Mesendoderm (in vitro differentiated cells): ENCODE measurements around the gene MYO1E.

ENCODE experiments used
- DNase-seq: peaks from one replicate; pipeline ENCODE4 v3.0.0; 2013
- H2AK5ac ChIP-seq: 2 replicates; pipeline ENCODE4 v1.6.1; 2013; ENCODE audit warnings: low read length, inconsistent platforms
- H2BK120ac ChIP-seq: 2 replicates; pipeline ENCODE4 v1.6.1; 2013; ENCODE audit warnings: low read depth, mild to moderate bottlenecking, low read length, moderate library complexity, mixed read lengths
- H2BK15ac ChIP-seq: replicated peaks from 2 replicates; pipeline ENCODE4 v1.6.1; 2013; ENCODE audit warnings: low read depth, mild to moderate bottlenecking, moderate library complexity
- H2BK5ac ChIP-seq: 2 replicates; pipeline ENCODE4 v1.6.1; 2013; ENCODE audit warnings: low read length, inconsistent platforms
- H3K18ac ChIP-seq: 2 replicates; pipeline ENCODE4 v1.6.1; 2013; ENCODE audit warnings: mild to moderate bottlenecking, low read length, mixed read lengths
- H3K23ac ChIP-seq: one replicate; pipeline ENCODE4 v1.6.1; 2013; ENCODE audit warnings: low read length
- H3K27ac ChIP-seq: 2 replicates; pipeline ENCODE4 v1.5.1; 2013; ENCODE audit warnings: low read depth, mild to moderate bottlenecking, inconsistent platforms, low read length, moderate library complexity
- H3K27me3 ChIP-seq: 2 replicates; pipeline ENCODE4 v1.6.1; 2013; ENCODE audit warnings: low read length, control low read depth, mild to moderate bottlenecking, inconsistent platforms; ENCODE audit not compliant: insufficient read depth, poor library complexity
- H3K36me3 ChIP-seq: 2 replicates; pipeline ENCODE4 v1.6.1; 2013; ENCODE audit warnings: low read length, inconsistent platforms; ENCODE audit not compliant: control insufficient read depth, insufficient read depth
- H3K4ac ChIP-seq: one replicate; pipeline ENCODE4 v1.6.1; 2013; ENCODE audit warnings: low read depth, mild to moderate bottlenecking, low read length, moderate library complexity
- H3K4me1 ChIP-seq: 2 replicates; pipeline ENCODE4 v1.6.1; 2013; ENCODE audit warnings: low read depth, low read length, inconsistent platforms; ENCODE audit not compliant: control insufficient read depth
- H3K4me2 ChIP-seq: 2 replicates; pipeline ENCODE4 v1.6.1; 2013; ENCODE audit warnings: low read length
- H3K4me3 ChIP-seq: 2 replicates; pipeline ENCODE4 v1.5.1; 2013; ENCODE audit warnings: mild to moderate bottlenecking, low read length
- H3K56ac ChIP-seq: one replicate; pipeline ENCODE4 v1.6.1; 2013; ENCODE audit warnings: low read length
- H3K79me1 ChIP-seq: 2 replicates; pipeline ENCODE4 v1.6.1; 2013; ENCODE audit warnings: low read length, inconsistent platforms
- H3K79me2 ChIP-seq: 2 replicates; pipeline ENCODE4 v1.6.1; 2013; ENCODE audit warnings: mild to moderate bottlenecking, low read length; ENCODE audit not compliant: control insufficient read depth, insufficient read depth
- H3K9ac ChIP-seq: 2 replicates; pipeline ENCODE4 v1.6.1; 2013; ENCODE audit warnings: low read length, inconsistent platforms
- H4K5ac ChIP-seq: one replicate; pipeline ENCODE4 v1.6.1; 2013; ENCODE audit warnings: low read length
- H4K8ac ChIP-seq: one replicate; pipeline ENCODE4 v1.6.1; 2013; ENCODE audit warnings: low read depth, mild to moderate bottlenecking, control low read depth, low read length, moderate library complexity
- WGBS: extraction: QIAGEN DNeasy Blood & Tissue Kit; methylation state at CpG from one replicate; pipeline ENCODE4 v1.1.7; 2013; ENCODE audit warnings: low lambda C conversion rate, missing lambda C conversion rate; ENCODE audit not compliant: insufficient coverage; ENCODE audit errors: extremely low coverage; 5-methylcytosine and 5-hydroxymethylcytosine counted together

MYO1E gene

DNA sequence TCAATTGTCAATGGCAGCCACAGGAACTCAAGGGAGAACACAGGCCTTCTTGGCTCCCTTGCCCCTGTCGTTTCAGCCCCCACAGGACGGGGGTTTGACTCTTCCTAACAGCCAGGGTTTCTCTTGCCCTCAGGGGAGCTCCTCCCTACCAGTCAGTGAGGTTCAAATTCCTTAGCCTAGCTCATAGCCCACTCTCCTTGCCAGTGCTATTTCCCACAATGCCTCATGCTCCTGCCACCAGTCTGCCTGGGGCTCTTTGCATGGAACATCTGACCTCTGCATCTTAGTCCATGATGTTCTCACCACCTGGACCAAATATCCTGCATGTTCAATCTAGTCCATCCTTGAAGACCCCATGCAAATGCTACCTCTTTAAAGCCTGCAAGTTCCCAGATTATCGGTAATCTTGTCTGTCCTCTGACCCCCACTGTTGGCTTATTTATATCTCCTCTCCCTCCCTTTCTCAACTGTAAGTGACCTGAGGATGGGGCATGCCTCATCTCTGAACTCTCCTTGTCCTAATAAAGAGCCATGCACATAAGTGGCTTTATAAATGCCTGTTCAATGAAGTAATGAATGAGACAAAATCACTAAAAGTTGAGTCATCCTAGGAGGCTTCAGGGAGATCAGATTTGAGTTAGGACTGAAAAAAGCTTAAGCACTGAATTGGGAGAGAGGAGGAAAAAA lies 78.0 kb downstream of the MYO1E start:
- no peak overlapping the region for H4K8ac ChIP-seq
- no peaks in the 10 kb centered on the region for H3K27me3 ChIP-seq
- H3K9ac ChIP-seq = no peak overlapping the region
- no peak overlapping the region for H2AK5ac ChIP-seq
- no peak overlapping the region for H2BK15ac ChIP-seq
- no peak overlapping the region for H3K4me3 ChIP-seq
- H3K4me1 ChIP-seq = peaks cover 4% of the 10 kb centered on the region
- no peak overlapping the region for H2BK5ac ChIP-seq
- H3K23ac ChIP-seq = no peak overlapping the region
- no peaks in the 10 kb centered on the region for H3K36me3 ChIP-seq
- no peaks in the 10 kb centered on the region for H3K79me2 ChIP-seq
- H4K5ac ChIP-seq = no peak overlapping the region
- no peak overlapping the region for H3K18ac ChIP-seq
- H3K27ac ChIP-seq = no peak overlapping the region
- peak; percentile 60 for DNase-seq
- no peak overlapping the region for H2BK120ac ChIP-seq
- no peak overlapping the region for H3K4me2 ChIP-seq
- H3K4ac ChIP-seq = no peak overlapping the region
- no peaks in the 10 kb centered on the region for H3K79me1 ChIP-seq
- WGBS = no CpG with 5 or more reads among the region's 3 CpGs
- H3K56ac ChIP-seq = no peak overlapping the region

DNA sequence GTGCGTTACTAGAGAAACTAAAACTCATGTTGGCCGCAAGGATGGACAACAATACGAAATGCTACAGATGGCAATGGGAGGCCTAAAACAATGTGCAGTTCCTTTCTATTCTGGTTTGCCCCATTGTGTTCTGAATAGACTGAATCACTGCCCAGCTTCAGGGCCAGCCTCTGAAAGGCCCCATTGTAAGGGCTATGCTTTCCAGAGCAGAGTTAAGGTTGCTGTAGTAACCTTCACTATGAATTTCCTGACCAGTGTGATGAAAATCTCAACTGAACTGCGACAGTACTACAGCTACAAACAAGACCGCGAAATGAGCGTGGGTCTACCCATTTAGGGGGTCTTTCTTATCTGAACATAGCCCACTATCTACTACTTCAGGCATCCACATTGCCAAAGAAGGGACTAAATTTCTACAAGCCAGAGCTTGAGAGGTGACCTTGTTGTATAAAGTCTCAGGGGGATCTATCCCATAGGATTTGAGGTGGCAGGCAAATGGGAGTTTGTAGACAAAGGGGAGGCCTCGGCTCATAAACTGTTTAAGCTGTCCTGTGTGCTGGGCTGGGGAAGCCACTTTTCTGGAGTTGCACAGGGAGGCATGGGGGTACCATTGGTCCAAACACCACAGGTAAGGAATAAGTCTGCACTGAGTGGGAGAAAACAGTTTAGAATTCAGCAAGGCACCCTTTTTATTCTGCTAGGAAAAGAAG lies 80.1 kb downstream of the MYO1E start:
- Histone ChIP-seq H3K27me3 (no peaks in the 10 kb centered on the region), H2BK120ac (no peak overlapping the region), H2AK5ac (no peak overlapping the region), H4K5ac (no peak overlapping the region), H2BK15ac (no peak overlapping the region), H3K36me3 (no peaks in the 10 kb centered on the region), H3K18ac (no peak overlapping the region), H2BK5ac (no peak overlapping the region), H3K4me2 (no peak overlapping the region), H3K79me2 (no peaks in the 10 kb centered on the region), H3K9ac (no peak overlapping the region), H3K79me1 (no peaks in the 10 kb centered on the region), H3K23ac (no peak overlapping the region), H3K56ac (no peak overlapping the region), H3K4ac (no peak overlapping the region), H3K4me1 (no peaks in the 10 kb centered on the region), H4K8ac (no peak overlapping the region), H3K27ac (no peak overlapping the region), H3K4me3 (no peak overlapping the region)
- no CpG with 5 or more reads among the region's 8 CpGs for WGBS
- peak; percentile 22 for DNase-seq

DNA sequence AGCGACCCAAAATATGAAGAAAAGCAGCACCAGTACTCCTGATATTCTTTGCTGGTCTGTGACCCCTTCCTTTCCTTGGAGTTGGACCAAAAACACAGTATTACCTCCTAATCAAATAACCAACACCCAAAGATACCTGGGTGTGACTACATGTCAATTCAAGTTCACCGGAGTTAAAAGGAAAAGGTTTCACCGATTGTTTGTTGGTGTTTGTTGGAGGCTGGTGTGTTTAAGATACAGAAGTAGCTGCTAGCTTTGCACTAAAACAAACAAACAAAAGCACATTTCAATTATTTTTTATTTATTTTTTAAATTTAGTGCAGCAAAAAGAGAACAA lies 81.5 kb downstream of the MYO1E start:
- Histone ChIP-seq H2BK15ac (no peak overlapping the region), H3K18ac (no peak overlapping the region), H4K8ac (no peak overlapping the region), H3K56ac (no peak overlapping the region), H2BK5ac (no peak overlapping the region), H4K5ac (no peak overlapping the region), H3K9ac (no peak overlapping the region), H3K4ac (no peak overlapping the region), H3K27ac (no peak overlapping the region), H3K79me2 (no peaks in the 10 kb centered on the region), H3K36me3 (no peaks in the 10 kb centered on the region), H3K4me1 (no peaks in the 10 kb centered on the region), H3K4me2 (no peak overlapping the region), H3K27me3 (no peaks in the 10 kb centered on the region), H3K4me3 (no peak overlapping the region), H3K79me1 (peaks cover 2% of the 10 kb centered on the region), H2AK5ac (no peak overlapping the region), H2BK120ac (no peak overlapping the region), H3K23ac (no peak overlapping the region)
- no CpG with 5 or more reads among the region's 3 CpGs for WGBS
- DNase-seq = no peak

DNA sequence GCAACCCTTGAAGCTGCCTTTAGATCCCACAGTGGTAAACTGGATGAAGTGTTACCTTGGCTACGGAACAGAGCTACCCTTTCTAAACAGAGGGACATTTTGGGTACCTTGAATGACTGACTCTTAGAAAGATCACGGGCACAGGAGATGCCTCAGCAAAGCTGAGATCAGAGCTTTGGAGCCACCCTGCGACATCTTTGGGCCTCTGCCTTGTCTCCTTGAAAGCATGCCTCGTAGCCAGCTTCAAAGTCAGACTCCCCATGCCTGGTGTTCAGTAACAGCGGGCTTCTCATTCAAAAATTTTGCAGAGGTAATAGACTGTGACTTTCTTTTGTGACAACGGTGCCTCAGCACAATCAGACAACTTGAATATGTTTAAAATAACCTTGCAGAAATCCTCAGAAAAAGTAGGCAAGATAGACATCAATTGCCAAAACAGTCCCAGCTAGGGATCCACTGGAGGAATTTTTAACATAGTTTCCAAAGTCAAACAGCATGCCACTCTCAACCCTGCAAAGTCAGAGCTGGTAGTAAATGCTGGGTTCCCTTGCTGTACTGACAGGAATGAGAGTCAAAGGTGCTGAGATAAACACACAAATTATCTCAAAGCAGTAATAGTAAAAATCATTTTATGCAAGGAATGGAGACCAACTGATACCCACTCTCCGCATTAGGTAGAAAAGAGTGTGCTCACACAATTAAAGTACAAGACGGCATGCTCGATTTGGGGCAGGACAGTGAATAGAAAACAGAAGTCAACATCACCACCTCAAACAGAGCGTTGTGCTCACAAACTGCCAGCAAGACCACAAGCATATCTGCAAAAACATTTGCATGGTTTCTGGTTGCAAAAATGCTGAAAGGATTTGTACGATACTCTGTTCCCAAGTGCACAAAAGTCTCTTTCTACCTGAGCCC lies 82.1 kb downstream of the MYO1E start:
- H3K4ac ChIP-seq = no peak overlapping the region
- no peak overlapping the region for H2BK120ac ChIP-seq
- no peak overlapping the region for H3K27ac ChIP-seq
- H3K4me3 ChIP-seq = no peak overlapping the region
- no peak overlapping the region for H2AK5ac ChIP-seq
- H3K56ac ChIP-seq = no peak overlapping the region
- peaks cover 2% of the 10 kb centered on the region for H3K79me1 ChIP-seq
- no peak overlapping the region for H4K8ac ChIP-seq
- H3K4me1 ChIP-seq = no peaks in the 10 kb centered on the region
- no CpG with 5 or more reads among the region's 11 CpGs for WGBS
- H3K23ac ChIP-seq = no peak overlapping the region
- no peak for DNase-seq
- no peaks in the 10 kb centered on the region for H3K27me3 ChIP-seq
- no peak overlapping the region for H4K5ac ChIP-seq
- no peak overlapping the region for H2BK5ac ChIP-seq
- no peak overlapping the region for H3K9ac ChIP-seq
- H3K36me3 ChIP-seq = no peaks in the 10 kb centered on the region
- no peak overlapping the region for H3K4me2 ChIP-seq
- H3K79me2 ChIP-seq = no peaks in the 10 kb centered on the region
- no peak overlapping the region for H2BK15ac ChIP-seq
- H3K18ac ChIP-seq = no peak overlapping the region

DNA sequence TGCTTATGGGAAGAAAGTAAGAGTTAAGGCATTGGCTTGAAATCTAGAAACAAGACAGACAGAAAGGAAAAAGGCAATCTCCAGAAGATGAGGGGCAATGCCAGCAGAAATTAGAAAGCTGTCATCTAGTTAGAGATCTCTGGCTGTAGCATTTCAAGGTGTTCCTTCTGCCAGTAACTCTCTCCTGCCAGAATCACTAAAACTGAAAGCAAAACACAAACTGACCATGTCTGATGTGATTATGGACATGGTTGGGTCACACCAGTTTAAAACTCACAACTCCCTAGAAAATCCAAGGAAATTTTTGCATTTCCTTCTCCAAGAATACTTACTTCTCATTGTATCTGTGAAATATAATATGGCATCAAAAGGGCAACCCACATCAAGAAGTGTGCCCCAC lies 83.1 kb downstream of the MYO1E start:
- Histone ChIP-seq H3K23ac (no peak overlapping the region), H3K56ac (no peak overlapping the region), H3K79me1 (peaks cover 2% of the 10 kb centered on the region), H4K5ac (no peak overlapping the region), H3K9ac (no peak overlapping the region), H3K27ac (no peak overlapping the region), H2BK120ac (no peak overlapping the region), H3K36me3 (no peaks in the 10 kb centered on the region), H4K8ac (no peak overlapping the region), H3K4me2 (no peak overlapping the region), H3K4me1 (no peaks in the 10 kb centered on the region), H2BK5ac (no peak overlapping the region), H2AK5ac (no peak overlapping the region), H2BK15ac (no peak overlapping the region), H3K4ac (no peak overlapping the region), H3K18ac (no peak overlapping the region), H3K27me3 (no peaks in the 10 kb centered on the region), H3K4me3 (no peak overlapping the region), H3K79me2 (no peaks in the 10 kb centered on the region)
- no peak for DNase-seq
